ENCODE data around the gene PXMP4.
"Not testable (repeated sequence)": the region's sequence is repeated elsewhere in the genome, so short reads cannot be mapped to it uniquely, and the experiment has no call there.

The PXMP4 gene, protein sequence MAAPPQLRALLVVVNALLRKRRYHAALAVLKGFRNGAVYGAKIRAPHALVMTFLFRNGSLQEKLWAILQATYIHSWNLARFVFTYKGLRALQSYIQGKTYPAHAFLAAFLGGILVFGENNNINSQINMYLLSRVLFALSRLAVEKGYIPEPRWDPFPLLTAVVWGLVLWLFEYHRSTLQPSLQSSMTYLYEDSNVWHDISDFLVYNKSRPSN

DNA sequence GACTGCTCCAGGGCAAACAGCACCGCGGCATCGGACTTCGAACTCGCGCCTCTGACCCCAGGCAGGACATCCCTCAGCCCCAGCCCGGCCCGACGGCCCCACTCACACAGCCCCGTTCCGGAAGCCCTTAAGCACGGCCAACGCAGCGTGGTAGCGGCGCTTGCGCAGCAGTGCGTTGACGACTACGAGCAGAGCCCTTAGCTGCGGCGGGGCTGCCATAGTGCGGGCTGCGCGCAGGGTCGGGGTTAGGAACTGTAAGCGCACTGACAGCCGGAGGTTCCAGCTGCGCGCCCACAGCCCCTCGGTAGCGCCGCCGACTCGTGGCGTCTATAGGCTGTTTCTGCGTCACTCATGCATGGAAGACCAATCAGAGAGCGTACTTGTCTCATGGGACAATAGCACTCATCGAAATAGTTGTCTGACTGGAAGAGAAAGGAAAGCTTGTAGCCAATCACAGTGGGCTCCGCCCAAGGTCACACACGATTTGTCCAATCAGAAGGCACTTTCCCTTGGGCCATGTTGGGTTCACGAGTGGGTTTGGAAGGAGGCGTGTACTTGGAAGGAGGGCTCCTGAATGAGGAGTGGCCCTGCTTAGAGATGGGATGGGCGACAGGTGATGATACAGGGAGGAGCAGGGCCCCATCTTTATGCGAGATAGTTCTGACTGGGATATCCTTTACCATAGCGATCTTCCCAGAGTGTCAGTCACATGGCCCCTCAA, at the start of gene PXMP4:
TSS of gene PXMP4 (minus strand) at position 322 of the 721 bp plus-strand sequence. CDS start at position 219, 103 bp downstream.
- peak; percentile 91 for DNase-seq

DNA sequence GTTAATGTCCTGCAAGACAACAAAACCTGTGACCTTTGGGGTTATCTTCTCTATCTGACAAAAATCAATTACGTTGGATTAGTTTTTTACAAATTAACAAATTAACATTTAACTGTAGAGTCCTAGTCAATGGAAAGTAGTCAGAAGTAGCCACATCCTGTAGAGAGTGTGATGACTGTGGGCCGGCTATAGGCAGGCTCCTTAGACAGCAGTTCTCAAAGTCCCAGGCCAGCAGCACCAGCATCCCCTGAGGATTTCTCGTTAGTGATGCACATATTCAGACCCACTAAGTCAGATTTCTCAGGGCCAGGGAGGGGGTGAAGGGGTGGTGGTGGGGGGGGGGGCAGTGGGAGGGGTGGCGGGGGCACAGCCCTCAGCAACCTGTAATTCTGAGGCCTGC, 48.9 kb upstream of the PXMP4 start:
- DNase-seq: no peak

DNA sequence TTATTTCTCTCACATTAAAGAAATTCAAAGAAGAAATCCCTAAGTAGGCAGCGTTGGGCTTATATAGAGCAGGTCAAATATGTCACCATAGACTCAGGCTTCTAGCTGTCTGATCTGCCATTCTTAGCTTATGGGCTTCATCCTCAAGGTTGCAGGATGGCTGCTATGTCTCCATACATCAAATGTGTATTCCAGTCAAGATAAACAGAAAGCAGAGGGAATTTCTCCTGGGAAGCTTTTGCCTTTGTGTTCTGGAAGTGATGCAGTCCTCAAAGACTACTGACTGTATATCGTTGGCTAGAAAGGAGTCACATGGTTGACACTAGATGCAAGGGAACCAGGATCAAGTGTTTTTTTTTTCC, 47.6 kb upstream of the PXMP4 start:
- no peak for DNase-seq

DNA sequence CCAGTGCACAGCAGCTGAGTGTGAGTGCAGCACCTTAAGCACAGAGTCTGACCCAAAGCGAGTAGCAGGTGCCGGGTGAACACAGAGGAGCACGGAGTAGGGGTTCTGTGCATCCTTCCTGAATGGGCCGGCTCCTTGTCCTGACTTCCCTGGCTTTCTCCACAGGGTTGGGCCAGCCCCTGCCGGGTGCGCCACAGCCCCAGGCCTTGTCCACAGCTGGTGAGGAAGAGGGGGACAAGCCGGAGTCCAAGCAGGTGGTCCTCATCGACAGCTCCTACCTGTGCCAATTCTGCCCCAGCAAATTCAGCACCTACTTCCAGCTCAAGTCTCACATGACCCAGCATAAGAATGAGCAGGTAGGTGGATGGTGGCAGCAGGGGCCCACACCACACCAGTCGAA, 46.6 kb upstream of the PXMP4 start:
- no peak for DNase-seq

DNA sequence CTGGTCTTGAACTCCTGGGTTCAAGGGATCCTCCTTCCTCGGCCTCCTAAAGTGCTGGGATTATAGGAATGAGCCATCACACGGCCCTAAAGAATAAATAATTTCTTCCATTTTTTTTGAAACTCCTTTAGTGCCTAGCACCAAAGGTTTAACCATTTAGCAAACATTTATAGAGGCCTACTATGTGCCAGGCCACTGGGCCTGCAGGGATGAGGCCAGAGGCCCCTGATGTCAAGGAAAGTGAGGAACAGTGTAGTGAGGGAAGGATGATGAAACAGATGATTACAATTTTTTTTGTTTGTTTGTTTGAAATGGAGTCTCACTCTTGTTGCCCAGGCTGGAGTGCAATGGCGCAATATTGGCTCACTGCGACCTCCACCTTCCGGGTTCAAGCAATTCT, 45.5 kb upstream of the PXMP4 start:
- no peak for DNase-seq

DNA sequence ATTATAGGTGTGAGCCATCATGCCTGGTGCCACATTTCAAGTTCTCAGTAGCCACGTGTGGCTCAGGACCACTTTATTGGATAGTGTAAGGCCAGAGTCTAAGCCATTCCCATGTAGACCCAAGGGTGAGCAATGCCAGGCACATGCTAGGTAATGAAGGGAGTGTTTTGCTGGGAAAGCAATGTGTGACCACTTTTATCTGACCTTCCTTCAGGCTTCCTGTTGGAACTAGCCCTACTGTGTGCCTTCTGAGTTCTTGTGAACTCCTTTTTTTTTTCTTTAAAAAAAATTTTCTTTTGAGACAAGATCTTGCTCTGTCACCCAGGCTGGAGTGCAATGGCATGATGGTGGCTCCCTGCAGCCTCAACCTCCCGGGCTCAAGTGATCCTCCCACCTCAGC, 45.0 kb upstream of the PXMP4 start:
- no peak for DNase-seq

DNA sequence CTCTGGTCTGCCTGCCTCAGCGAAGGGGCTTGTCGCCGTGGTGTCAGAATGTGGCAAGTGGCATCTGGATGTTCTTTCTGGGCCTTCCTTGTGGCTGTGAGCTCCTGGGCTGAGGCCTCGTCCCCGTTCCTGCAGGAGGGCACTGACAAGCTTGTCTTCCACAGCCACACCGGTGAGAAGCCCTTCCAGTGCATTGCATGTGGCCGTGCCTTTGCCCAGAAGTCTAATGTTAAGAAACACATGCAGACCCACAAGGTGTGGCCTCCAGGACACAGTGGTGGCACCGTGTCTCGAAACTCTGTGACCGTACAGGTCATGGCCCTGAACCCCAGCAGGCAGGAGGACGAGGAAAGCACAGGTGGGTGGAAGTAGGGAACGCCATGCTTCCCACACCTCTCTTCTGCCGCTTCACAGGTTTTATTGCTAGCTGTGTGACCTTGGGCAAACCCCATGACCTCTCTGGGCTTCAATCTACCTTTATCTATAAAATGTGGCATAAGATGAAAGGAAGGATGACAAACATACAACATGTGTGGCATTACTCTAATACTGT, 41.7 kb upstream of the PXMP4 start:
- no peak for DNase-seq

DNA sequence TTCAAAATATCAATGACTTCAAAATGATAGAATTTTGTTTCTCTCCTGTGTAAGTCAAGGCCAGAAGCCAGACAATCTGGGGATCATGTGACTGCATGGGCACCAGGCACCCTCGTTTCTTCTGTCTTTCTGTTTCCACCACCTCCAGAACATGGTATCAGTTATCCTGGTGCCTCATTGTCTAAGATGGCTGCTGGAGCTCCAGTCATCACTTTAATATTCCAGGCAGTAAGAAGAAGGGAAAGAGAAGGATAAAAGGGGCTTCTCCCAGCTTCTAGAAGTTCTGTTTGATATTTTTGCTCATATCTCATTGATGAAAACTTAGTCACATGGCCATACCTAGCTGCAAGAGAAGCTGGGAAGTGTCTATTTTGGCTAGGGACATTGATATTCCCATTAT, 37.3 kb upstream of the PXMP4 start:
- DNase-seq: no peak

DNA sequence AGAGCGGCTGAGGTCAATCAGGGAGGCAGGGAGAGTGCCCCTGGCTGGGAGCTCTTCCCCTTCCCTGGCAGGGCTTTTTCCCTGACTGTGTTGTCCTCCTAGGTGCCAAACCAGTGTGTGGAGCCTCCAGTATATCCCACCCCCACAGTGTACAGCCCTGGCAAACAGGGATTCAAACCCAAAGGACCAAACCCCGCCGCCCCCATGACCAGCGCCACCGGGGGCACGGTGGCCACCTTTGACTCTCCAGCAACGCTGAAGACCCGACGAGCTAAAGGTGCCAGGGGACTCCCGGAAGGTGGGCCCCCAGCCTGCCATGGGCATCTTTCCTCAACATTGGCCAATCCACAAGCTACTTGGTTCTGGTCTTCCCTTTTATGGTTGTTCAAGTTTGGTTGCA, 36.9 kb upstream of the PXMP4 start:
- DNase-seq: no peak

DNA sequence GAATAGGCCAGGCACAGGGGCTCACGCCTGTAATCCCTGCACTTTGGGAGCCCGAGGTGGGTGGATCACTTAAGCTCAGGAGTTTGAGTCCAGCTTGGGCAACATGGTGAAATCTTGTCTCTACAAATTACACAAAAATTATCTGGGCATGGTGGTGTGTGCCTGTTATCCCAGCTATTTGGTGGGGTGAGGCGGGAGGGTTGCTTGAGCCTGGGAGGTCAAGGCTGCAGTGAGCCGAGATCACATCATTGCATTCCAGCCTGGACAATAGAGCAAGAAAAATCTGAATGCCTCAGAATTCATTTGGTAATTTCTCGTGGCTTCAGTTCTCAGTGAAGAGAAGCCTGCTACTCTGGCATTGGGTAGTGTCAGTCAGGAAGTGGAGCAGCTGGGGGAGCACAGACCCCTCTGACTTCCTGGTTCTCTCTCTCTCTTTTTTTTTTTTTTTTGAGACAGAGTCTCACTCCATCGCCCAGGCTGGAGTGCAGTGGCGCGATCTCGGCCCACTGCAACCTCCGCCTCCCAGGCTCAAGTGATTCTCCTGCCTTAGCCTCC, 35.9 kb upstream of the PXMP4 start:
- not testable (repeated sequence) for DNase-seq

DNA sequence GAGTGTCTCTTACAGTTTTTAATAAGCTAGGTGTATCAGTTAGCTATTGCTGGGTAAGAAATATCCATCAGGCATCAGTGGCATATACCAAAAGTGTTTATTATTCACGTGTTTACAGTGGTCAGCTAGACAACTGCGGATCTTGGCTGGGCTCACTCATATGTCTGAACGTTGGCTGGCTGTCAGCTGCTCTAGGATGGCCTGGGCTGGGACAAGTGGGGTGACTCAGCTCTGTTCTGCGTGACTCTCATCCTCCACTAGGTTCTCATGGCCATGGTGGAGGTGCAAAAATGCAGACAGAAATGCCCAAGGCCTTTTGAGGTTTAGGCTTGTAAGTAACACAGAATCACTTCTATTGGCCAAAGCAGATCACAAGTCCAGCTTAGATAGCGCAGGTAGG, 33.7 kb upstream of the PXMP4 start:
- no peak for DNase-seq

DNA sequence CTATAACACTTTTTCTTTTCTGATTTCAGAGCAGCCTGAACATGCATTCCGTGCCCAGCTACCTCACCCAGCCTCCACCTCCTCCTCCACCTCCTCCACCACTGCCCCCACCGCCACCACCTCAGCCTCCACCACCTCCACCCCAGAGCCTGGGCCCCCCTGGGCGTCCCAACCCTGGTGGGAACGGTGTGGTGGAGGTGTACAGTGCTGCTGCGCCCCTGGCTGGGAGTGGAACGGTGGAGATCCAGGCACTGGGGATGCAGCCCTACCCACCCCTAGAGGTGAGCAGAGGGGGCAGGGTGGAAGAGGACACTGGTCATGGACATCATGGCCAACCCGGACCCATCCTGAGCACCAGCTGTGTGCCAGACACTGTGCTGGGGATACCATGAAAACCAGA, 33.0 kb upstream of the PXMP4 start:
- DNase-seq: no peak

DNA sequence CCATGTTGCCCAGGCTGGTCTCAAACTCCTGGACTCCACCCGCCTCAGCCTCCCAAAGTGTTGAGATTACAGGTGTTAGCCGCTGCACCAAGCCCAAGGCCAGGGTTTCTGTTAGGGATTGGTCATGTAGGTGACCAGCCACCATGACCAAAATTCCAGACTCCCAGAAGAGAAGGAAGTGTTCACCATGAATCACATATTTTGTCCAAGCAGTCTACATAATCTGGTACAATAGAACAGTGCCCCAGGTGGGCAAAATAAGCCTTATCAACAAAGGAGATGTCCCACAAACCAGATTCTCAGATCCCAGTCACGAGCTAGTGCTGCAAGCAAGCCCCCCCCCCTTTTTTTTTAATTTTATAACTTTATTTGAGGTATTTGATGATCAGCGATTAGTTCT, 31.7 kb upstream of the PXMP4 start:
- no peak for DNase-seq

DNA sequence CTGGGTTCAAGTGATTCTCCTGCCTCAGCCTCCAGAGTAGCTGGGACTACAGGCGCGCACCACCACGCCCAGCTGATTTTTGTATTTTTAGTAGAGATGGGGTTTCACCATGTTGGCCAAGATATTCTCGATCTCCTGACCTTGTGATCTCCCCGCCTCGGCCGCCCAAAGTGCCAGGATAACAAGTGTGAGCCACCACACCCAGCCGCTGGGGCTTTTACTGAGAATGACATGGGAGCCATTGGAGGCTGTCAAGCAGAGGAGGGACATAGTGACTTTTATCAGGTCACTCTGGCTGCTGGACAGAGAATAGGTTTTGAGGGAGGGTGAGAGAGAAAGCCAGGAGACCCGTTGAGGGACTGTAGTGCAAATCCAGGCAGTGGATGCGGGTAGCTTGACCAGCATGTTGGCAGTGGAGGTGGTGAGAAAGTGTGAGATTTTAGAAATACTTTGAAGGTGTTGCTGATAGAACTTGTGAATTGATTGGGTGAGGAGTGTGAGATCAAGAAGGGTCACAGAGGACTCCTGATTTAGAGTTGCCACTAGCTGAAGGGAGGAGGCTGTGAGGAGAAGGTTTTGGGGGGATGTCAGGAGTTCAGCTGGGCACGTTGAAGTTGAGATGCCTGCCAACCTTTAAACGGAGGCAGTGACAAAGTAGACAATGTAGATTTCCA, 26.4 kb upstream of the PXMP4 start:
- no peak for DNase-seq

DNA sequence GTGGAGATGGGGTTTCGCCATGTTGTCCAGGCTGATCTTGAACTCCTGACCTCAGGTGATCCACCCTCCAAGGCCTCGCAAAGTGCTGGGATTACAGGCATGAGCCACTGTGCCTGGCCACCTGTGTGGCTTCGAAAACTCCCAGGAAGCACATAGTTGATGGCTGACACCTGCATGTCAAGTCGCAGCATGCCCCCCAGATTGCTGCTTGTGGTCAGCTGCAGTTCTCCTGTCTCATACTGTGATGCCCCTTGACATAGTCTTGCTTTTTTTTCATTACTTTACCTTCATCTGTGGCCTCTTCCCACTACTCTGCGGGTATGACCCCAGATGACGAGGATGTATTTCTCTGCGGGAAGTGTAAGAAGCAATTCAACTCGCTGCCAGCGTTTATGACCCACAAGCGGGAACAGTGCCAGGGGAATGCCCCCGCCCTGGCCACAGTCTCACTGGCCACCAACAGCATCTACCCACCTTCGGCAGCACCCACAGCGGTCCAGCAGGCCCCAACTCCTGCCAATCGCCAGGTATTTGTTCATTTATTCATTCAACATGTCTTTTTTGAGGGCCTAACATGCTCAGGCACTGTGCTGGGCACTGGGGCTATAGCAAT, 24.8 kb upstream of the PXMP4 start:
- no peak for DNase-seq

DNA sequence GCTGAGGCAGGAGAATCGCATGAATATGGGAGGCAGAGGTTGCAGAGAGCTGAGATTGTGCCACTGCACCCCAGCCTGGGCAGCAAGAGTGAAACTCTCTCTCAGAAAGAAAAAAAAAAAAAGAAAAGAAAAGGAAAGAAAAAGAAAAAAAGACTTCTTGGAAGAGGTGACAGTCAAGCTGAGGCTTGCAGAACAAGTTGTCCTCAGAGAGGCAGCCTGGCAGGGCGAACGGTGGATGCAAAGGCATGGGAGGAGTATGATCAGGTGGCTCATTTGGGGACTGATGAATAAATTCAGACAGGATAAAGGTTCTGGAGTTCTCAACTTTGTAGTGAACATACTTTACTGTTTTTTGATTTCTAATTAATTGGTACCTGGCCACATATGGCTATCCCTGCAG, 24.1 kb upstream of the PXMP4 start:
- DNase-seq: no peak

DNA sequence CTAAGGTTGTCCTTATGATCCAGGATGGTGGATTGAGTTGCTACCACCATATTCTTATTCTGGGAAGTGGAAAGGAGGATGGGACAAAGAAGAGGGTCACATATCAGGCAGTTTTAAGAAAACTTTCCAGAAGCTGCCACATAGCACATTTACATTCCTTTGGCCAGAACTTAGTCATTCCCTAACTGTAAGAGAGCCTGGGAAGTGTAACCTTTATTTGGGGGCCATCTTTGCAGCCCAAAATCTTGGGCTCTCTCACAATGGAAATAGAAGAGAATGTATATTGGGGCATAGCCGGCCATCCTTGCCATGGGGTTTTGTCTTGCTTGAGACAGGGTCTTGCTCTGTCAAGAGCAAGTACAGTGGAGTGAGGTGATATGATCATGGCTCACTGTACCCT, 20.1 kb upstream of the PXMP4 start:
- no peak for DNase-seq

DNA sequence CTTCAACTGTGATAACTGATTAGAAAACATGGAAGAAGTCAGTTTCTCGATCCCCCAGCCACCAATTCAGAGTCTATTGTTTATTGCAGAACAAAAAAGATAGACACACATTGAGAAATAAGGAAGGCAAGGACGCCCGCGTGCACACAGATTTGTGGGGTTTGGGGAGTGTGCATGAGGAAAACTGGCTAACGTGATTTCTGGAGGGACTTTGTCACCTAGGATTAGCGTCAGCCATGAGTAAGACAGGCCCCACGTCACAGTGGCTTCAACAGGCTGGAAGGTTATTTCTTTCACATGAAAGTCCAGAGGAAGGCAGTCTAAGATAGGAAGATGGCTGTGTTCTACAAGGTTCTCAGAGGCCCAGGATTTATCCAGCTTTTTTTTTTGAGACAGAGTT, 19.4 kb upstream of the PXMP4 start:
- DNase-seq: no peak

DNA sequence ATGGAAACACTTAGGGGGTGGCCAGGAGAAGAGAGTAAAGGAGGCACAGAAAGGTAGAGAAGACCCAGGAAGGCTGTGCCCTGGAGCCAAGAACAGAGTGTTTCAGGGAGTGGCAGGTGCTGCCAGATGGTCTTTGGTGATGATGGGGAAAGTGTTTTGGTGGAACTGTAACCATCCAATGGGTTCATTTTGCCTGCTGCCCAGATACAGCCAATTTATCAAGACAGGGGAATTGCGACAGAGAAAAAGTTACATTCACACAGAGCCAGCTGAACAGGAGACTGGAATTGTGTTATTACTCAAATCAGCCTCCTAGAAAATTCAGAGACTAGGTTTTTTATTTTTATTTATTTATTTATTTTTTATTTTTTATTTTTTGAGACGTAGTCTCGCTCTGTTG, 16.9 kb upstream of the PXMP4 start:
- DNase-seq: no peak

DNA sequence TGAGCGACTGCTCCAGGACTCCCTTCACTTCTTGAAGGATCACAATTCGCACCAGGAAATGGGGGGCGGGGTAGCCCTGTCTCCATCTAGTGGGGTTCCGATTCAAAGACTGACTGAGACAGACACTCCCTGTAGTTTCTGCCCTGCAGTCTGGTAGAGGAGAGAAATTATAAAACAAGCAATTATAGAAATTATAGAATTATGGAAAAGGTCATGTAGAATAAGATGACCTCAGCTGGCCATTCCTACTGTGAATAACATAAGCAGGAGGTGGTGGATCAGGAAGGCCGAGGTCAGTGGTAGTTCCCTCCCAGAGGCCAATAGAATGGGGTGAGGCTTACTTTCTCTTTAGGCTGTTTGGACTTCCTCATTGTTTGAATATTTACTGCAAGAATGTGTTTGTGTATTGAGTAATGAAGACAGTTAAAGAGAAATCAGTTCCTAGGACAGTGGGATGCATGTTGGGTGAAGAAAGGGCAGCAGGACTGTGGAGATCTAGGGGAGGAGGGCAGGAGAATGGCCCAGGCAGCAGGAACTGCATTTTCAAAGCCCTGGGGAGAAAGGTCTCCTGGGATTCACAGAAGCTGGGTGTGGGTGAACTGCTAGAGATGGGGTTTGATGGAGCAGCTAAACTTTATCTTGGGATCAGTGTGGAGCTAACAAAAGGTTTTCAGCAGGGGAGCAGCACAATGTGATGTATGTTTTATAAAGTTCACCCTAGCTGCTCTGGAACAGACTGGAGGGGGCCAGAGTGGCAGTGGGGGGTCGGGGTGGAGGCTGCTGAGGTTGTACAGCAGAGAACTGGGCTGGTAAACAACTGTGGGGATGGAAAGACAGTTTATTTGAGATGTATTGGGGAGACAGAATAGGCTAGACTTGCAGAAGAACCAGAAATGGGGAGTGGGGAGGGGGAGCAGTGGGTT, 13.8 kb upstream of the PXMP4 start:
- DNase-seq: no peak

DNA sequence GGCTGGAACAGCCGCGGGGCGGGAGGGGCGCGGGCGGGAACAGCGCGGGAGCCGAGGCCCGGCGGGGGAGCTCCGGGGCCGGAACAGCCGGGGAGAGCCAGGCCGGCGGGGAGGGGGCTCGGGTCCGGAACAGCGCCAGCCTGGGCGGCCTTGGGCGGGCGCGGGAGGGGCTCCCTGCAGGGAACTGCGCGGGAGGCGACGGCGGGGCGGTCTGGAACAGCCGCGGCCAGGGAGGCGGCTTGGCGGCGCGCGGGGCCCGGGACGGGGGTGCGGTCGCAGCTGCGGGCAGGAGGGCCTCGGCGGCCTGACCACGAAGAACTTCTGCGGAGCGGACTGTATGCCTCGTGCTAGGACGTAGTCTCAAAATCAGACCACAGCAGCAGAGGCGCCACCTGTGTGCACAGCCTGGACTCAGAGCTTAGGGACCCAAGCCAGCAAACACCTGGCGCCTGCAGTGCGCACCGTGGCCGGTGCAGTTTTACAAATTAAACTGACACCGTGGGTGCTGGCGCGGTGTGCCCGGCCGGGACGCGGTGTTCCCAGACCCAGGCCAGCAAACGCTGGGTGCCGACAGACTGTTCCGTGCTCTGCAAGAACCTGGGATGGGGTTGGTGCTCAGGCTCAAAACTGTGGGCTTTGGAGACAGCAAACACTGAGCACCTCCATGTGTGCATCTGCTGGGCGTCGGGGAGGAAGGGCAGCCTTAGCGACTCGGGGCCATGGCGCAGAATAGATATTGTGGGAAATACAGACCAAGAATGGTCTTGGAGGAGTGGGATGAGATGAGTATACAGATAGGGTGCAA, 12.3 kb upstream of the PXMP4 start:
- DNase-seq: peak; percentile 95

Data from right forelimb (tissue), 1 donor.